IMR-90 (cell line): ENCODE data around the gene HCAR3. TPM values are rescaled to one million over a fixed set of nuclear protein-coding genes. Genes with fewer than 3 reads are reported as not detected.

Experiments used
- ATAC-seq: fragments of 200-7000 bp; cut with Tn5 transposase; 2 replicates; pipeline ENCODE4 v1.9.1; 2020; ENCODE audit warnings: low read depth, mild to moderate bottlenecking, moderate library complexity
- BruUV-seq: library from RNA; stranded (reverse); fragments of 400-500 nt; replicated peaks from 2 replicates; lab custom pipeline; 2021; lab: Mats Ljungman, UMichigan
- CTCF ChIA-PET: fragments of 300-600 bp; formaldehyde crosslinking; extraction: SDS; loops from one replicate; lab custom pipeline; 2021; ENCODE audit warnings: antibody characterized with exemption; lab: Yijun Ruan, JAX
- POLR2A ChIA-PET: fragments of 300-600 bp; sonication (Branson Sonifier 250); formaldehyde crosslinking; loops from one replicate; lab custom pipeline; 2022; ENCODE audit warnings: antibody characterized with exemption; ENCODE audit not compliant: unreplicated experiment; lab: Charles Lee
- DNase-seq: peaks from one replicate; pipeline ENCODE4 v3.0.0; 2013
- H2AFZ ChIP-seq: replicated peaks from 2 replicates; pipeline ENCODE3; 2013; ENCODE audit warnings: low read length, mild to moderate bottlenecking; ENCODE audit not compliant: poor library complexity
- H2AK5ac ChIP-seq: 2 replicates; pipeline ENCODE4 v1.6.1; 2013; ENCODE audit warnings: low read depth, low read length, inconsistent platforms
- H2AK9ac ChIP-seq: replicated peaks from 2 replicates; pipeline ENCODE3; 2013; ENCODE audit warnings: mild to moderate bottlenecking, low read depth, low read length, moderate library complexity; ENCODE audit not compliant: poor library complexity
- H2BK120ac ChIP-seq: 2 replicates; pipeline ENCODE4 v1.6.1; 2013; ENCODE audit warnings: low read depth, low read length, inconsistent platforms
- H2BK15ac ChIP-seq: 3 replicates; pipeline ENCODE4 v1.6.1; 2013; ENCODE audit warnings: low read depth, low read length, inconsistent platforms
- H2BK20ac ChIP-seq: 2 replicates; pipeline ENCODE4 v1.6.1; 2013; ENCODE audit warnings: low read depth, mild to moderate bottlenecking, inconsistent platforms, low read length, moderate library complexity
- H2BK5ac ChIP-seq: 2 replicates; pipeline ENCODE4 v1.6.1; 2013; ENCODE audit warnings: mild to moderate bottlenecking, low read depth, low read length, inconsistent platforms; ENCODE audit not compliant: poor library complexity, severe bottlenecking
- H3K14ac ChIP-seq: replicated peaks from 2 replicates; pipeline ENCODE4 v1.6.1; 2013; ENCODE audit warnings: low read depth, low read length, inconsistent platforms
- H3K18ac ChIP-seq: 2 replicates; pipeline ENCODE4 v1.6.1; 2013; ENCODE audit warnings: low read depth, low read length, control low read depth
- H3K23ac ChIP-seq: 2 replicates; pipeline ENCODE4 v1.6.1; 2013; ENCODE audit warnings: low read depth, low read length, inconsistent platforms
- H3K27ac ChIP-seq: 2 replicates; pipeline ENCODE4 v1.5.1; 2013; ENCODE audit warnings: mild to moderate bottlenecking, control low read depth, low read length; ENCODE audit not compliant: insufficient read depth
- H3K27me3 ChIP-seq: 2 replicates; pipeline ENCODE4 v1.6.1; 2013; ENCODE audit warnings: low read length; ENCODE audit not compliant: control insufficient read depth, insufficient read depth
- H3K36me3 ChIP-seq: 2 replicates; pipeline ENCODE4 v1.6.1; 2013; ENCODE audit warnings: low read length, mixed read lengths; ENCODE audit not compliant: control insufficient read depth, insufficient read depth
- H3K4ac ChIP-seq: 2 replicates; pipeline ENCODE4 v1.6.1; 2013; ENCODE audit warnings: low read depth, low read length, inconsistent platforms
- H3K4me1 ChIP-seq: 2 replicates; pipeline ENCODE4 v1.6.1; 2013; ENCODE audit warnings: low read length, mixed read lengths; ENCODE audit not compliant: control insufficient read depth, insufficient read depth
- H3K4me2 ChIP-seq: 2 replicates; pipeline ENCODE4 v1.6.1; 2013; ENCODE audit warnings: low read depth, mild to moderate bottlenecking, control low read depth, low read length, moderate library complexity
- H3K4me3 ChIP-seq: 2 replicates; pipeline ENCODE4 v1.5.1; 2013; ENCODE audit warnings: low read depth, mild to moderate bottlenecking, control low read depth, low read length, moderate library complexity; ENCODE audit not compliant: insufficient read depth
- H3K56ac ChIP-seq: 2 replicates; pipeline ENCODE4 v1.6.1; 2013; ENCODE audit warnings: low read length, inconsistent platforms; ENCODE audit not compliant: insufficient read depth; ENCODE audit errors: extremely low read depth
- H3K79me1 ChIP-seq, 2 experiments: 2 replicates each; pipeline ENCODE4 v1.6.1; 2013; ENCODE audit warnings: low read length in 2 of 2, inconsistent platforms in 1 of 2, low read depth in 1 of 2
- H3K9ac ChIP-seq: 2 replicates; pipeline ENCODE4 v1.6.1; 2013; ENCODE audit warnings: low read depth, low read length, control low read depth
- H3K9me1 ChIP-seq: 2 replicates; pipeline ENCODE4 v1.6.1; 2013; ENCODE audit warnings: low read length, inconsistent platforms; ENCODE audit not compliant: insufficient read depth
- H3K9me3 ChIP-seq: 2 replicates; pipeline ENCODE4 v1.6.1; 2013; ENCODE audit warnings: low read length; ENCODE audit not compliant: control insufficient read depth, insufficient read depth
- H4K20me1 ChIP-seq: 2 replicates; pipeline ENCODE4 v1.6.1; 2013; ENCODE audit warnings: low read length, inconsistent platforms; ENCODE audit not compliant: insufficient read depth
- H4K5ac ChIP-seq: 2 replicates; pipeline ENCODE4 v1.6.1; 2013; ENCODE audit warnings: mild to moderate bottlenecking, low read depth, low read length, control low read depth
- H4K8ac ChIP-seq, 2 experiments: 2 replicates each; pipeline ENCODE4 v1.6.1; 2013; ENCODE audit warnings: low read depth in 2 of 2, low read length in 2 of 2, control low read depth in 1 of 2, inconsistent platforms in 1 of 2
- H4K91ac ChIP-seq: 2 replicates; pipeline ENCODE4 v1.6.1; 2013; ENCODE audit warnings: low read depth, low read length, inconsistent platforms; ENCODE audit not compliant: insufficient read depth
- CEBPB ChIP-seq: IDR thresholded peaks from 2 replicates; pipeline ENCODE4 v1.6.1; 2012; ENCODE audit warnings: low read depth, low read length, improper control_type of control experiment
- RAD21 ChIP-seq: IDR thresholded peaks from 2 replicates; pipeline ENCODE4 v1.6.1; 2012; ENCODE audit warnings: low read length, improper control_type of control experiment
- RFX5 ChIP-seq: IDR thresholded peaks from 2 replicates; pipeline ENCODE4 v1.8.0; 2012; ENCODE audit warnings: low read depth, mild to moderate bottlenecking, low read length, moderate library complexity
- WGBS, 2 experiments: methylation state at CpG; one replicate each; pipeline versions ENCODE4 v1.1.5 to v1.1.7; 2013; ENCODE audit warnings: missing lambda C conversion rate in 2 of 2; ENCODE audit not compliant: insufficient read length in 1 of 2; ENCODE audit errors: extremely low coverage in 2 of 2; 5-methylcytosine and 5-hydroxymethylcytosine counted together
- dilution Hi-C: fragments of 300-500 bp; cut with HindIII; formaldehyde crosslinking; loops from one replicate; pipeline ENCODE4 v1.14.3; 2018; ENCODE audit warnings: low sequenced_read_pairs; ENCODE audit not compliant: unreplicated experiment
- in situ Hi-C: fragments of 300-500 bp; cut with MboI; formaldehyde crosslinking; loops from 3 replicates; pipeline ENCODE4 v1.14.3; 2019; ENCODE audit warnings: low sequenced_read_pairs, inconsistent platforms, mixed read lengths
- intact Hi-C: fragments of 100-400 bp; cut with micrococcal nuclease; formaldehyde crosslinking; loops from 2 replicates; pipeline ENCODE4 v1.10.0; 2022
- polyA plus RNA-seq, 3 experiments: library from polyadenylated mRNA; depleted of rRNA; stranded (reverse); fragments of >200 nt; gene quantifications; 2 replicates each; pipeline ENCODE4 v1.2.3, GENCODE V29; 2012; ENCODE audit warnings: low replicate concordance in 1 of 3
- total RNA-seq: library from RNA; depleted of rRNA; stranded (reverse); fragments of >200 nt; gene quantifications from 2 replicates; pipeline ENCODE4 v1.2.3, GENCODE V29; 2012

HCAR3 gene
- total and polyA plus RNA-seq, 2 of the 4 experiments (the other 2 are of a cell fraction), result not detected

GRCh38 chr12:122740351-122740750, 23.7 kb upstream of the HCAR3 start:
- ATAC-seq (no peak), DNase-seq (no peak)
- Histone ChIP-seq H4K5ac (no peak overlapping the region), H2AK5ac (no peak overlapping the region), H2BK20ac (no peak overlapping the region), H3K9me1 (no peaks in the 10 kb centered on the region), H3K56ac (no peak overlapping the region), H3K4ac (no peak overlapping the region), H3K79me1 (no peaks in the 10 kb centered on the region), H4K20me1 (no peaks in the 10 kb centered on the region), H3K27me3 (no peaks in the 10 kb centered on the region), H3K4me1 (no peaks in the 10 kb centered on the region), H2BK120ac (no peak overlapping the region), H3K4me2 (no peak overlapping the region), H2BK15ac (no peak overlapping the region), H4K8ac (no peak overlapping the region), H3K18ac (no peak overlapping the region), H3K9me3 (peaks cover 2% of the 10 kb centered on the region; the same call in 1 of the 2 replicates), H3K27ac (no peak overlapping the region), H3K23ac (no peak overlapping the region), H2AK9ac (peak overlapping the region; percentile 50), H4K91ac (no peak overlapping the region), H3K36me3 (no peaks in the 10 kb centered on the region), H3K9ac (no peak overlapping the region), H3K14ac (no peak overlapping the region), H2AFZ (peak overlapping the region; percentile 46), H2BK5ac (no peak overlapping the region), H3K4me3 (no peak overlapping the region)
- WGBS, 2 experiments, result 81% methylated on average over 4 of the region's 7 CpGs; no CpG with 5 or more reads in 1 of the 2 experiments
- ChIA-PET CTCF (no interaction called here), POLR2A (interaction anchor here (0.7 kb wide), 1 partner anchor 26 kb away, joined by 3 read pairs; no protein-coding TSS in a partner anchor)
- in situ Hi-C loops (no loop called here), intact Hi-C loops (no loop called here), dilution Hi-C loops (no loop called here)
- TF ChIP-seq CEBPB (peak; percentile 94), RFX5 (no peak), RAD21 (no peak)
- BruUV-seq, result no TSS peak
